HCT116 (cell line): ENCODE results near the gene CYSRT1.

ENCODE experiments used
- CEBPB ChIP-seq: IDR thresholded peaks from 2 replicates; pipeline ENCODE4 v1.6.1; 2012; ENCODE audit warnings: low read depth
- EZH2 ChIP-seq: fragments of 200-600 bp; sonication (generic); IDR thresholded peaks from 2 replicates; pipeline ENCODE4 v1.6.1; 2017; ENCODE audit warnings: antibody characterized with exemption, mixed run types
- EZH2phosphoT487 ChIP-seq: fragments of 200-600 bp; IDR thresholded peaks from 2 replicates; pipeline ENCODE4 v1.6.1; 2018; ENCODE audit warnings: antibody characterized with exemption, borderline replicate concordance
- JUND ChIP-seq: IDR thresholded peaks from 2 replicates; pipeline ENCODE4 v1.6.1; 2012
- POLR2A ChIP-seq: IDR thresholded peaks from 2 replicates; pipeline ENCODE4 v1.7.0; 2011; ENCODE audit warnings: borderline replicate concordance; ENCODE audit not compliant: insufficient read depth, insufficient read length; ENCODE audit errors: extremely low read depth
- SRF ChIP-seq: IDR thresholded peaks from 2 replicates; pipeline ENCODE4 v1.6.1; 2012; ENCODE audit warnings: low read depth
- YY1 ChIP-seq: IDR thresholded peaks from 2 replicates; pipeline ENCODE4 v1.6.1; 2011; ENCODE audit warnings: low read length, low read depth, moderate library complexity, mild to moderate bottlenecking; ENCODE audit not compliant: insufficient replicate concordance; ENCODE audit errors: extremely low read depth
- TF ChIP-seq, protein P1 (sequence below), 3 experiments: fragments of 200-600 bp in 1 of 3; sonication (generic) in 1 of 3; IDR thresholded peaks in 2 of 3; conservative IDR thresholded peaks in 1 of 3; 2 replicates each; pipeline ENCODE4 v1.5.1; 2012 to 2017; ENCODE audit warnings: low read depth in 2 of 3, low read length in 2 of 3, antibody characterized with exemption in 1 of 3, borderline replicate concordance in 1 of 3, control low read depth in 1 of 3, mild to moderate bottlenecking in 1 of 3, mixed read lengths in 1 of 3, mixed run types in 1 of 3, moderate library complexity in 1 of 3; ENCODE audit not compliant: insufficient read depth in 1 of 3
- TF ChIP-seq, protein P2 (sequence below): IDR thresholded peaks from 2 replicates; pipeline ENCODE4 v1.6.1; 2012; ENCODE audit warnings: low read depth
- TF ChIP-seq, protein P3 (sequence below): IDR thresholded peaks from 2 replicates; pipeline ENCODE4 v1.6.1; 2012

- TF ChIP-seq SRF (no peak), YY1 (no peak), CEBPB (no peak), EZH2phosphoT487 (no peak), POLR2A (no peak), EZH2 (no peak), JUND (no peak)
- TF ChIP-seq, protein P1, sequence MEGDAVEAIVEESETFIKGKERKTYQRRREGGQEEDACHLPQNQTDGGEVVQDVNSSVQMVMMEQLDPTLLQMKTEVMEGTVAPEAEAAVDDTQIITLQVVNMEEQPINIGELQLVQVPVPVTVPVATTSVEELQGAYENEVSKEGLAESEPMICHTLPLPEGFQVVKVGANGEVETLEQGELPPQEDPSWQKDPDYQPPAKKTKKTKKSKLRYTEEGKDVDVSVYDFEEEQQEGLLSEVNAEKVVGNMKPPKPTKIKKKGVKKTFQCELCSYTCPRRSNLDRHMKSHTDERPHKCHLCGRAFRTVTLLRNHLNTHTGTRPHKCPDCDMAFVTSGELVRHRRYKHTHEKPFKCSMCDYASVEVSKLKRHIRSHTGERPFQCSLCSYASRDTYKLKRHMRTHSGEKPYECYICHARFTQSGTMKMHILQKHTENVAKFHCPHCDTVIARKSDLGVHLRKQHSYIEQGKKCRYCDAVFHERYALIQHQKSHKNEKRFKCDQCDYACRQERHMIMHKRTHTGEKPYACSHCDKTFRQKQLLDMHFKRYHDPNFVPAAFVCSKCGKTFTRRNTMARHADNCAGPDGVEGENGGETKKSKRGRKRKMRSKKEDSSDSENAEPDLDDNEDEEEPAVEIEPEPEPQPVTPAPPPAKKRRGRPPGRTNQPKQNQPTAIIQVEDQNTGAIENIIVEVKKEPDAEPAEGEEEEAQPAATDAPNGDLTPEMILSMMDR (IDR thresholded peaks at IDR 0.05 in 2 of 3, conservative IDR thresholded peaks at IDR 0.05 in 1 of 3; ENCODE audit: borderline replicate concordance in 1 of 3, insufficient read depth in 1 of 3, low read depth in 2 of 3, low read length in 2 of 3), result no peak
- TF ChIP-seq, protein P2, sequence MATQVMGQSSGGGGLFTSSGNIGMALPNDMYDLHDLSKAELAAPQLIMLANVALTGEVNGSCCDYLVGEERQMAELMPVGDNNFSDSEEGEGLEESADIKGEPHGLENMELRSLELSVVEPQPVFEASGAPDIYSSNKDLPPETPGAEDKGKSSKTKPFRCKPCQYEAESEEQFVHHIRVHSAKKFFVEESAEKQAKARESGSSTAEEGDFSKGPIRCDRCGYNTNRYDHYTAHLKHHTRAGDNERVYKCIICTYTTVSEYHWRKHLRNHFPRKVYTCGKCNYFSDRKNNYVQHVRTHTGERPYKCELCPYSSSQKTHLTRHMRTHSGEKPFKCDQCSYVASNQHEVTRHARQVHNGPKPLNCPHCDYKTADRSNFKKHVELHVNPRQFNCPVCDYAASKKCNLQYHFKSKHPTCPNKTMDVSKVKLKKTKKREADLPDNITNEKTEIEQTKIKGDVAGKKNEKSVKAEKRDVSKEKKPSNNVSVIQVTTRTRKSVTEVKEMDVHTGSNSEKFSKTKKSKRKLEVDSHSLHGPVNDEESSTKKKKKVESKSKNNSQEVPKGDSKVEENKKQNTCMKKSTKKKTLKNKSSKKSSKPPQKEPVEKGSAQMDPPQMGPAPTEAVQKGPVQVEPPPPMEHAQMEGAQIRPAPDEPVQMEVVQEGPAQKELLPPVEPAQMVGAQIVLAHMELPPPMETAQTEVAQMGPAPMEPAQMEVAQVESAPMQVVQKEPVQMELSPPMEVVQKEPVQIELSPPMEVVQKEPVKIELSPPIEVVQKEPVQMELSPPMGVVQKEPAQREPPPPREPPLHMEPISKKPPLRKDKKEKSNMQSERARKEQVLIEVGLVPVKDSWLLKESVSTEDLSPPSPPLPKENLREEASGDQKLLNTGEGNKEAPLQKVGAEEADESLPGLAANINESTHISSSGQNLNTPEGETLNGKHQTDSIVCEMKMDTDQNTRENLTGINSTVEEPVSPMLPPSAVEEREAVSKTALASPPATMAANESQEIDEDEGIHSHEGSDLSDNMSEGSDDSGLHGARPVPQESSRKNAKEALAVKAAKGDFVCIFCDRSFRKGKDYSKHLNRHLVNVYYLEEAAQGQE, result no peak
- TF ChIP-seq, protein P3, sequence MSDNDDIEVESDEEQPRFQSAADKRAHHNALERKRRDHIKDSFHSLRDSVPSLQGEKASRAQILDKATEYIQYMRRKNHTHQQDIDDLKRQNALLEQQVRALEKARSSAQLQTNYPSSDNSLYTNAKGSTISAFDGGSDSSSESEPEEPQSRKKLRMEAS, result no peak
Observed at GRCh38 chr9:137234758-137235423, 9.9 kb downstream of the CYSRT1 start.
